K562 (cell line): ENCODE data around the gene MLN. TPM values are rescaled to one million over a fixed set of nuclear protein-coding genes. Genes with fewer than 3 reads are reported as not detected.

Experiments
- ATAC-seq: fragments of 200-7000 bp; cut with Tn5 transposase; 3 replicates; pipeline ENCODE4 v1.9.1; 2020; ENCODE audit warnings: moderate library complexity
- BruUV-seq: library from RNA; stranded (reverse); fragments of 400-500 nt; replicated peaks from 2 replicates; lab custom pipeline; 2021; lab: Mats Ljungman, UMichigan
- CTCF ChIA-PET: fragments of 300-600 bp; formaldehyde crosslinking; extraction: SDS; loops from one replicate; lab custom pipeline; 2021; ENCODE audit warnings: low intra/inter-chr PET ratio; lab: Yijun Ruan, JAX
- POLR2A ChIA-PET: fragments of 300-600, 350-650 bp; sonication (Branson Sonifier 250); formaldehyde crosslinking; extraction: SDS; loops from one replicate; lab custom pipeline; 2021; ENCODE audit warnings: antibody characterized with exemption, inconsistent platforms; lab: Yijun Ruan, JAX
- DNase-seq, 4 experiments: peaks; one replicate each; pipeline versions ENCODE4 v3.0.0 to v3.0.0-alpha.2; 2011 to 2018; ENCODE audit warnings: low spot score in 3 of 4, mixed read lengths in 3 of 4; ENCODE audit errors: extremely low read depth in 1 of 4
- FAIRE-seq: peaks from 2 replicates; lab custom pipeline; 2011; peaks lifted over from hg19 to GRCh38; lab: Jason Lieb, UNC
- H2AFZ ChIP-seq: 2 replicates; pipeline ENCODE4 v1.6.0; 2011; ENCODE audit warnings: low read depth, low read length, control low read depth, inconsistent platforms
- H3K27ac ChIP-seq: fragments of 200-600 bp; 3 replicates; pipeline ENCODE4 v1.8.0; 2011; ENCODE audit warnings: low read depth, mild to moderate bottlenecking, control low read depth, inconsistent platforms, low read length, moderate library complexity, mixed read lengths; ENCODE audit errors: extremely low read depth
- H3K27me3 ChIP-seq, 2 experiments: fragments of 300-600 bp in 1 of 2; 2 replicates in 1 of 2; 3 replicates in 1 of 2; pipeline versions ENCODE4 v1.6.0 to v1.8.0; 2011; ENCODE audit warnings: inconsistent platforms in 2 of 2, low read length in 2 of 2, mild to moderate bottlenecking in 1 of 2, mixed read lengths in 1 of 2, moderate library complexity in 1 of 2; ENCODE audit not compliant: control insufficient read depth in 2 of 2, insufficient read depth in 2 of 2
- H3K36me3 ChIP-seq: fragments of 300-600 bp; 3 replicates; pipeline ENCODE4 v1.8.0; 2011; ENCODE audit warnings: mild to moderate bottlenecking, low read length, inconsistent platforms; ENCODE audit not compliant: control insufficient read depth, insufficient read depth
- H3K4me1 ChIP-seq, 2 experiments: fragments of 200-600 bp in 1 of 2; replicated peaks in 1 of 2; 2 replicates in 1 of 2; 3 replicates in 1 of 2; pipeline versions ENCODE4 v1.5.1 to v1.8.0; 2011; ENCODE audit warnings: inconsistent platforms in 2 of 2, low read length in 2 of 2, mild to moderate bottlenecking in 1 of 2, mixed read lengths in 1 of 2, moderate library complexity in 1 of 2; ENCODE audit not compliant: control insufficient read depth in 2 of 2, insufficient read depth in 2 of 2
- H3K4me2 ChIP-seq: 2 replicates; pipeline ENCODE4 v1.6.1; 2011; ENCODE audit warnings: low read length, control low read depth, inconsistent platforms, mixed read lengths; ENCODE audit not compliant: insufficient read depth
- H3K4me3 ChIP-seq: fragments of 200-600 bp; sonication (generic), shearing (Covaris generic); 2 replicates; pipeline ENCODE4 v1.5.1; 2016; ENCODE audit warnings: control low read depth, inconsistent platforms
- H3K79me2 ChIP-seq: fragments of 200-600 bp; 3 replicates; pipeline ENCODE4 v1.8.0; 2011; ENCODE audit warnings: low read length, inconsistent platforms; ENCODE audit not compliant: control insufficient read depth, insufficient read depth
- H3K9ac ChIP-seq, 2 experiments: 2 replicates each; pipeline versions ENCODE4 v1.6.0 to v1.6.1; 2011; ENCODE audit warnings: low read depth in 2 of 2, low read length in 2 of 2, control low read depth in 1 of 2, inconsistent platforms in 1 of 2, mild to moderate bottlenecking in 1 of 2, mixed read lengths in 1 of 2; ENCODE audit not compliant: insufficient read depth in 1 of 2
- H3K9me1 ChIP-seq: one replicate; pipeline ENCODE4 v1.6.0; 2011; ENCODE audit warnings: inconsistent platforms, mild to moderate bottlenecking, low read length, moderate library complexity; ENCODE audit not compliant: control insufficient read depth, insufficient read depth
- H3K9me3 ChIP-seq: replicated peaks from 2 replicates; pipeline ENCODE4 v1.5.1; 2011; ENCODE audit warnings: low read depth, low read length, inconsistent platforms; ENCODE audit not compliant: control insufficient read depth, insufficient read depth
- H4K20me1 ChIP-seq: replicated peaks from 2 replicates; pipeline ENCODE4 v1.6.1; 2011; ENCODE audit warnings: low read length, inconsistent platforms, mixed read lengths; ENCODE audit not compliant: control insufficient read depth, insufficient read depth
- ELF4 ChIP-seq: fragments of 450-650 bp; formaldehyde crosslinking; IDR thresholded peaks from 2 replicates; pipeline ENCODE4 v1.4.0; 2022; ENCODE audit warnings: missing genetic modification characterization
- MEF2D ChIP-seq: conservative IDR thresholded peaks from 2 replicates; pipeline ENCODE4 v1.6.1; 2016; ENCODE audit warnings: low read depth, missing genetic modification characterization, missing compliant biosample characterization
- MEIS2 ChIP-seq: fragments of 450-650 bp; IDR thresholded peaks from 2 replicates; pipeline ENCODE4 v1.6.1; 2014; ENCODE audit warnings: mild to moderate bottlenecking; ENCODE audit not compliant: partially characterized antibody
- WGBS: fragments of 100-300 bp; shearing (Covaris generic); methylation state at CpG from one replicate; pipeline ENCODE4 v1.1.6; 2016; ENCODE audit warnings: low coverage, mixed read lengths; ENCODE audit not compliant: insufficient coverage; ENCODE audit errors: missing lambda C conversion rate; 5-methylcytosine and 5-hydroxymethylcytosine counted together
- in situ Hi-C: fragments of 300-500 bp; cut with MboI; formaldehyde crosslinking; loops from 4 replicates; pipeline ENCODE4 v1.15.0; 2018; ENCODE audit warnings: inconsistent platforms, mixed read lengths
- intact Hi-C: fragments of 100-400 bp; cut with micrococcal nuclease; formaldehyde crosslinking; loops from 2 replicates; pipeline ENCODE4 v1.14.2; 2022
- polyA plus RNA-seq, 8 experiments: library from polyadenylated mRNA; depleted of rRNA in 4 of 8; stranded (reverse) in 5 of 8; unstranded in 3 of 8; fragments of >200 nt; fragmentation: Nextera tagmentation in 2 of 8; fragmentation: Illumina TruSeq in 1 of 8; extraction: Ambion mirVana in 2 of 8; extraction: Trizol in 1 of 8; gene quantifications; 2 replicates each; pipeline versions ENCODE4 v1.2.1 to v1.2.3, GENCODE V29; 2011 to 2014; ENCODE audit warnings: inconsistent platforms in 1 of 8, missing spikeins in 1 of 8
- total RNA-seq, 7 experiments: library from RNA; depleted of rRNA in 6 of 7; stranded (reverse); fragments of >200 nt in 6 of 7; fragmentation: Illumina TruSeq in 2 of 7; extraction: Trizol in 2 of 7; gene quantifications; 2 replicates each; pipeline versions ENCODE4 v1.2.1 to v1.2.3, GENCODE V29; 2011 to 2021; ENCODE audit warnings: low replicate concordance in 1 of 7
- TF ChIP-seq, protein P1 (sequence below), 2 experiments: IDR thresholded peaks; 2 replicates each; pipeline ENCODE4 v1.6.1; 2011; ENCODE audit warnings: borderline replicate concordance in 1 of 2, control low read depth in 1 of 2, low read depth in 1 of 2, low read length in 1 of 2, mild to moderate bottlenecking in 1 of 2, mixed read lengths in 1 of 2, moderate library complexity in 1 of 2; ENCODE audit not compliant: insufficient read depth in 1 of 2, insufficient read length in 1 of 2, poor library complexity in 1 of 2, severe bottlenecking in 1 of 2; ENCODE audit errors: extremely low read depth in 1 of 2
- TF ChIP-seq, protein P2 (sequence below): fragments of 250-450 bp; sonication (Bioruptor Pico); IDR thresholded peaks from 2 replicates; pipeline ENCODE4 v1.8.0; 2021; ENCODE audit warnings: borderline replicate concordance, mild to moderate bottlenecking, moderate library complexity; ENCODE audit not compliant: poor library complexity, severe bottlenecking
- TF ChIP-seq, protein P3 (sequence below): fragments of 450-650 bp; IDR thresholded peaks from 2 replicates; pipeline ENCODE4 v1.6.1; 2016

MLN gene
- total and polyA plus RNA-seq, 9 of the 15 experiments (the other 6 are each of a cell fraction or from before 2014, with no cell fraction given), result not detected

DNA sequence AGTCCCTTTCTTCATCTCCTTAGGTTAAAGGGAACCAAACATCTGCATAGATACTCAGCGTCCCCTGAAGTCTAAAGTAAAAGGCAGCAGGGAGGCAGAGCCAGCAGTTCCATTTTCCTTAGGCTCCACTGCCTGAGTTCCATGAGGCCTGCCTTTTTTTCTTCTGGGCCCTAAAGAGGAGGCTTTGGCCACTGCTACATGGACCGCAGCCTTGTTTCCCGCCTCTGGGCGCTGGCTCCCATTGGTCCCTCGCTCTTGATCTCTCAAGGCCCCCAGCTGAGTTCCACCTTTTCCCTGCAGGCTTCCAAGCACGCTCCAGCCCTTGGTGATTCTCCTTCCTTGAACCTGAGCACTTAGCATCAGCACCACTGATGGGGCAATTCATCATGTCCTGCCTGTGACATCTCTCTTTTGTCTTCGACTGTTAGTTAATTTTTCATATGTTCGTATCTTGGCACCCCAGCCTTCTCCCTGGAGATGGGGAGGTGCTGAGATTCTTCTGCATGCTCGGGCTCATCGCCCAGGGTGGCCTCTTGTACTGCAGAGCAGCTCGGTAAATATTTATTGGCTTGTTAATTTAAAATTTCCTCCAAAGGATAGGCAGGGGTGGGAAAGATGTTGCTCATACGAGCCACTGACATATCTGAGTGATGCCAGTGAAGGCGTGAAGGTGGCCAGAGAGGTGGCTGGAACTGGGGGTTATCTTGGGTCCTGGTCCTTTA, 3.4 kb downstream of the MLN start:
- peaks cover under 1% of the 10 kb centered on the region for H3K9me1 ChIP-seq
- FAIRE-seq, result no peak
- no peak for DNase-seq
- H3K9me3 ChIP-seq, result no peaks in the 10 kb centered on the region
- H3K36me3 ChIP-seq, result no peaks in the 10 kb centered on the region
- H3K79me2 ChIP-seq, result no peaks in the 10 kb centered on the region
- TF ChIP-seq MEF2D, result no peak
- TF ChIP-seq MEIS2, result peak; percentile 50
- TF ChIP-seq ELF4 (CRISPR knock-in tag), result no peak
- TF ChIP-seq, protein P1, sequence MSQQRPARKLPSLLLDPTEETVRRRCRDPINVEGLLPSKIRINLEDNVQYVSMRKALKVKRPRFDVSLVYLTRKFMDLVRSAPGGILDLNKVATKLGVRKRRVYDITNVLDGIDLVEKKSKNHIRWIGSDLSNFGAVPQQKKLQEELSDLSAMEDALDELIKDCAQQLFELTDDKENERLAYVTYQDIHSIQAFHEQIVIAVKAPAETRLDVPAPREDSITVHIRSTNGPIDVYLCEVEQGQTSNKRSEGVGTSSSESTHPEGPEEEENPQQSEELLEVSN (IDR thresholded peaks at IDR 0.05; ENCODE audit: borderline replicate concordance in 1 of 2, extremely low read depth in 1 of 2, insufficient read depth in 1 of 2, insufficient read length in 1 of 2, low read depth in 1 of 2, low read length in 1 of 2, poor library complexity in 1 of 2, severe bottlenecking in 1 of 2), result peak in 1 of 2 experiments; percentile 25
- TF ChIP-seq, protein P2, sequence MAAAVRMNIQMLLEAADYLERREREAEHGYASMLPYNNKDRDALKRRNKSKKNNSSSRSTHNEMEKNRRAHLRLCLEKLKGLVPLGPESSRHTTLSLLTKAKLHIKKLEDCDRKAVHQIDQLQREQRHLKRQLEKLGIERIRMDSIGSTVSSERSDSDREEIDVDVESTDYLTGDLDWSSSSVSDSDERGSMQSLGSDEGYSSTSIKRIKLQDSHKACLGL, result no peak
- TF ChIP-seq, protein P3, sequence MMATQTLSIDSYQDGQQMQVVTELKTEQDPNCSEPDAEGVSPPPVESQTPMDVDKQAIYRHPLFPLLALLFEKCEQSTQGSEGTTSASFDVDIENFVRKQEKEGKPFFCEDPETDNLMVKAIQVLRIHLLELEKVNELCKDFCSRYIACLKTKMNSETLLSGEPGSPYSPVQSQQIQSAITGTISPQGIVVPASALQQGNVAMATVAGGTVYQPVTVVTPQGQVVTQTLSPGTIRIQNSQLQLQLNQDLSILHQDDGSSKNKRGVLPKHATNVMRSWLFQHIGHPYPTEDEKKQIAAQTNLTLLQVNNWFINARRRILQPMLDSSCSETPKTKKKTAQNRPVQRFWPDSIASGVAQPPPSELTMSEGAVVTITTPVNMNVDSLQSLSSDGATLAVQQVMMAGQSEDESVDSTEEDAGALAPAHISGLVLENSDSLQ, result peak; percentile 23; the same call in 1 of the 2 replicates
- ChIA-PET POLR2A (interaction anchor here (0.7 to 1.3 kb wide), 2 partner anchors 12 to 1940 kb away, joined by 4 to 5 read pairs; no protein-coding TSS in a partner anchor), CTCF (no interaction called here)
- peaks cover 80 to 90% of the 10 kb centered on the region in 2 experiments for H3K27me3 ChIP-seq
- no TSS peak for BruUV-seq
- no peak overlapping the region for H3K27ac ChIP-seq
- no peak overlapping the region for H3K4me2 ChIP-seq
- no peak overlapping the region for H2AFZ ChIP-seq
- H3K9ac ChIP-seq, result no peak overlapping the region
- intact Hi-C loops (no loop called here), in situ Hi-C loops (no loop called here)
- no peak for ATAC-seq
- H3K4me3 ChIP-seq, result no peak overlapping the region
- peaks cover 10% of the 10 kb centered on the region; the same call in 1 of the 2 replicates for H4K20me1 ChIP-seq
- WGBS, result under 1% methylated on average over 13 of the region's 13 CpGs
- H3K4me1 ChIP-seq, result peaks cover 0 to 7% of the 10 kb centered on the region in 2 experiments; a peak in 1 of 5 replicates
